Gastroesophageal sphincter (tissue), 4 donors: Measurements from ENCODE around the gene FBXW12. TPM values are rescaled to one million over a fixed set of nuclear protein-coding genes. Genes with fewer than 3 reads are reported as not detected.
A peak's percentile ranks its signal among the peaks of the same experiment; 100 is the strongest.

ENCODE experiments used
- ATAC-seq: fragments of 150-250 bp; one replicate; pipeline ENCODE4 v1.9.1; 2016; ENCODE audit warnings: mild to moderate bottlenecking, moderate library complexity
- H3K27ac ChIP-seq, 4 donors: fragments of 200-600 bp; sonication (generic) in 3 of 4; 1 replicate in 3 of 4; 2 replicates in 1 of 4; pipeline ENCODE4 v1.5.1; 2016 to 2019
- H3K27me3 ChIP-seq: fragments of 200-600 bp; sonication (generic); one replicate; pipeline ENCODE4 v1.5.1; 2019
- H3K36me3 ChIP-seq, 2 donors: fragments of 200-600 bp; sonication (generic); one replicate each; pipeline ENCODE4 v1.5.1; 2019; ENCODE audit warnings: control low read depth in 1 of 2
- H3K4me1 ChIP-seq, 3 donors: fragments of 200-600 bp; sonication (generic); 1 replicate in 2 of 3; 2 replicates in 1 of 3; pipeline ENCODE4 v1.5.1; 2016 to 2019; ENCODE audit warnings: control low read depth in 2 of 3
- H3K4me3 ChIP-seq, 2 donors: fragments of 200-600 bp; sonication (generic); one replicate each; pipeline ENCODE4 v1.5.1; 2019; ENCODE audit warnings: mild to moderate bottlenecking in 1 of 2, moderate library complexity in 1 of 2
- H3K9me3 ChIP-seq, 3 donors: fragments of 200-600 bp; sonication (generic); one replicate each; pipeline ENCODE4 v1.5.1; 2017 to 2019; ENCODE audit warnings: control low read depth in 2 of 3
- EP300 ChIP-seq: sonication (generic); formaldehyde crosslinking; IDR thresholded peaks from one replicate; pipeline ENCODE4 v1.6.1; 2017; ENCODE audit warnings: antibody characterized with exemption, mild to moderate bottlenecking
- POLR2A ChIP-seq, 2 donors: fragments of 450-650 bp; IDR thresholded peaks; one replicate each; pipeline ENCODE4 v1.6.1; 2017; ENCODE audit warnings: antibody characterized with exemption in 2 of 2, mild to moderate bottlenecking in 2 of 2, moderate library complexity in 1 of 2
- POLR2AphosphoS5 ChIP-seq: sonication (generic); formaldehyde crosslinking; IDR thresholded peaks from one replicate; pipeline ENCODE4 v1.6.1; 2017; ENCODE audit warnings: antibody characterized with exemption
- WGBS, 2 donors: methylation state at CpG; one replicate each; pipeline ENCODE4 v1.1.5; 2018; ENCODE audit warnings: low coverage in 1 of 2; 5-methylcytosine and 5-hydroxymethylcytosine counted together
- total RNA-seq, 4 donors: library from RNA; depleted of rRNA; stranded (reverse); fragments of >200 nt; gene quantifications; one replicate each; pipeline ENCODE4 v1.1.0, GENCODE V29; 2016
- TF ChIP-seq, protein P1 (sequence below), 4 experiments: fragments of 200-600 bp in 2 of 4; fragments of 450-650 bp in 2 of 4; sonication (generic) in 1 of 4; IDR thresholded peaks; one replicate each; pipeline ENCODE4 v1.5.1; 2017 to 2019; ENCODE audit warnings: antibody characterized with exemption in 4 of 4, mild to moderate bottlenecking in 2 of 4, moderate library complexity in 2 of 4

Gene FBXW12
- total RNA-seq, 4 donors from 2014 or later = not detected

DNA sequence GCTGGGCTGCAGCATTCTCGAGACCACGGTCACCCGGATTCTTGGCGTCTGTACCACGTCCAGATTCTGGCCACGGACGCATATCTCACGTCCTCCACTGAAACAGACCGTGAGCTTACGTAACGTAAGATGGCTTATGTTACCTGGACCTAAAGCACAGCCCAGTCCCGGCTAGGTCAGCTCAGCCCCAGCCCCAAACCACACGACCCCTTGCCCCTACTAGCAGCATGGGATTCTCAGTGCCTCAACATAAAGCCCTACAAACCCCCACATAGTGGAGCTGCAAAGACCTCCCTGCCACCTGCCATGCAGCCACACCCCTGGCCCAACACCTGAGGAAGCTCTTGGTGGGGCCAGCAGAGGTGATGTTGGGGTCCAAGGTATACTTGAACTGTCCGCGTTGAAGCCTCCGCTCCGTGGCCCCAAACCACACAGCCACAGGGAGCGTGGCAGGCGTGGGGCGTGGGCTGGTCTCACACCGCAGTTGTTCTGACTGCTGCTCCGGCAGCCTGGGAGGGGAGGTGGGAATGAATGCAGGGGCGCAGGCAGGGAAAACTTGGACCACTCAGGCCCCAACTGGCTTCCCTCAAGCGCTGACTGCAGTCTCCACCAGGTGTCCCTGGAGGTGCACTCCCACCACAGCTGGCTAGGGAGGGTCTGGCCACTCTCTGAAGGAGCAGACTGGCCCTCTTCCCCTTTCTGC, 43.4 kb downstream of the FBXW12 start:
- H3K36me3 ChIP-seq = peaks cover 0 to 100% of the 10 kb centered on the region in 2 donors
- peaks cover 0 to 28% (median 0%) of the 10 kb centered on the region in 3 donors for H3K4me1 ChIP-seq
- H3K27ac ChIP-seq = peak overlapping the region in 1 of 4 donors; percentile 92
- H3K27me3 ChIP-seq = no peaks in the 10 kb centered on the region
- TF ChIP-seq, protein P1, sequence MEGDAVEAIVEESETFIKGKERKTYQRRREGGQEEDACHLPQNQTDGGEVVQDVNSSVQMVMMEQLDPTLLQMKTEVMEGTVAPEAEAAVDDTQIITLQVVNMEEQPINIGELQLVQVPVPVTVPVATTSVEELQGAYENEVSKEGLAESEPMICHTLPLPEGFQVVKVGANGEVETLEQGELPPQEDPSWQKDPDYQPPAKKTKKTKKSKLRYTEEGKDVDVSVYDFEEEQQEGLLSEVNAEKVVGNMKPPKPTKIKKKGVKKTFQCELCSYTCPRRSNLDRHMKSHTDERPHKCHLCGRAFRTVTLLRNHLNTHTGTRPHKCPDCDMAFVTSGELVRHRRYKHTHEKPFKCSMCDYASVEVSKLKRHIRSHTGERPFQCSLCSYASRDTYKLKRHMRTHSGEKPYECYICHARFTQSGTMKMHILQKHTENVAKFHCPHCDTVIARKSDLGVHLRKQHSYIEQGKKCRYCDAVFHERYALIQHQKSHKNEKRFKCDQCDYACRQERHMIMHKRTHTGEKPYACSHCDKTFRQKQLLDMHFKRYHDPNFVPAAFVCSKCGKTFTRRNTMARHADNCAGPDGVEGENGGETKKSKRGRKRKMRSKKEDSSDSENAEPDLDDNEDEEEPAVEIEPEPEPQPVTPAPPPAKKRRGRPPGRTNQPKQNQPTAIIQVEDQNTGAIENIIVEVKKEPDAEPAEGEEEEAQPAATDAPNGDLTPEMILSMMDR (IDR thresholded peaks at IDR 0.05) = no peak
- TF ChIP-seq EP300 (no peak), POLR2A (IDR thresholded peaks at IDR 0.05) (no peak), POLR2AphosphoS5 (no peak)
- H3K9me3 ChIP-seq = no peaks in the 10 kb centered on the region
- WGBS, 2 donors = no CpG with 5 or more reads among the region's 24 CpGs
- no peak overlapping the region for H3K4me3 ChIP-seq
- no peak for ATAC-seq

DNA sequence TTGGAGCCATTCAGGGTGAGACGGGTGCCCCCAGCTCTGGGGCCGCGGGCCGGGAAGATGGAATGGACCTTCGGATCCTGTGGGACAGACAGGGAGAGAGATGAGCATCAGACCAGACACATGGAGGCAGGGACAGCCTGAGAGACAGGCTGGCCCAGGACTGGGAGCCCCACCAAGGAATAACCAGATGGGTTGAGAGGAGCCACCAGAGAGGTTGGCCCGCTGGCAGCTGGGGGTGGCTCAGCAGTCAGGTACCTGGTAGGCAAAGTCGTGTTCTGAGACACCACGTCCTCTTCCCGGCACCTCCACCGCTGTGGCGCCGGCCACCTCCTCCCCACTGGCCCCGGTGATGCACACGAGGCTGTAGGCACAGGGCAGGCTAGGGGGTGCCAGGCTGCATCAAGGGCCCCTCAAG, 44.1 kb downstream of the FBXW12 start:
- Histone ChIP-seq H3K4me1 (peaks cover 0 to 35% (median 0%) of the 10 kb centered on the region in 3 donors), H3K36me3 (peaks cover 0 to 100% of the 10 kb centered on the region in 2 donors), H3K4me3 (no peak overlapping the region), H3K27ac (peak overlapping the region in 1 of 4 donors; percentile 4), H3K27me3 (no peaks in the 10 kb centered on the region), H3K9me3 (no peaks in the 10 kb centered on the region)
- no peak for TF ChIP-seq POLR2AphosphoS5
- TF ChIP-seq EP300 = no peak
- TF ChIP-seq POLR2A (IDR thresholded peaks at IDR 0.05) = no peak
- TF ChIP-seq, protein P1 (IDR thresholded peaks at IDR 0.05) = no peak
- ATAC-seq = no peak
- 88 to 97% methylated on average over 5 to 7 of the region's 14 CpGs for WGBS, 2 donors

GRCh38 chr3:48416546-48416945, 44.5 kb downstream of the FBXW12 start:
- H3K4me3 ChIP-seq = no peak overlapping the region
- 87% methylated on average over 4 of the region's 4 CpGs; no CpG with 5 or more reads in 1 of the 2 donors for WGBS, 2 donors
- no peak for ATAC-seq
- H3K4me1 ChIP-seq = peaks cover 0 to 40% (median 0%) of the 10 kb centered on the region in 3 donors
- H3K27me3 ChIP-seq = no peaks in the 10 kb centered on the region
- H3K36me3 ChIP-seq = peaks cover 0 to 100% of the 10 kb centered on the region in 2 donors
- H3K27ac ChIP-seq = peak overlapping the region in 1 of 4 donors; percentile 4
- H3K9me3 ChIP-seq = no peaks in the 10 kb centered on the region
- TF ChIP-seq POLR2A (IDR thresholded peaks at IDR 0.05) (no peak), EP300 (no peak), POLR2AphosphoS5 (no peak)
- TF ChIP-seq, protein P1 (IDR thresholded peaks at IDR 0.05) = no peak

GRCh38 chr3:48417529-48418108, 45.6 kb downstream of the FBXW12 start:
- Histone ChIP-seq H3K9me3 (no peaks in the 10 kb centered on the region), H3K27me3 (no peaks in the 10 kb centered on the region), H3K4me3 (no peak overlapping the region), H3K36me3 (peaks cover 0 to 100% of the 10 kb centered on the region in 2 donors), H3K4me1 (peaks cover 0 to 50% (median 0%) of the 10 kb centered on the region in 3 donors), H3K27ac (peak overlapping the region in 1 of 4 donors; percentile 17)
- no peak for TF ChIP-seq POLR2AphosphoS5
- TF ChIP-seq EP300 = no peak
- TF ChIP-seq, protein P1 (IDR thresholded peaks at IDR 0.05) = no peak
- no peak for TF ChIP-seq POLR2A (IDR thresholded peaks at IDR 0.05)
- ATAC-seq = no peak
- WGBS, 2 donors = 90% methylated on average over 4 of the region's 14 CpGs; no CpG with 5 or more reads in 1 of the 2 donors
